HepG2 (cell line): ENCODE results near the gene GDF7. TPM values are rescaled to one million over a fixed set of nuclear protein-coding genes. Genes with fewer than 3 reads are reported as not detected.

Experiments used
- ADNP ChIP-seq: sonication (generic); formaldehyde crosslinking; IDR thresholded peaks from 2 replicates; pipeline ENCODE4 v1.4.0; 2020; ENCODE audit warnings: missing genetic modification reagents
- ARNTL ChIP-seq: sonication (generic); formaldehyde crosslinking; IDR thresholded peaks from 2 replicates; pipeline ENCODE4 v1.4.0; 2020; ENCODE audit warnings: mild to moderate bottlenecking, missing genetic modification reagents
- HHEX ChIP-seq: IDR thresholded peaks from 2 replicates; pipeline ENCODE4 v1.6.1; 2016; ENCODE audit warnings: control low read depth
- MBD4 ChIP-seq: IDR thresholded peaks from 2 replicates; pipeline ENCODE4 v1.6.1; 2012; ENCODE audit warnings: low read length, inconsistent platforms, borderline replicate concordance
- NFE2L2 ChIP-seq: fragments of 150-350 bp; IDR thresholded peaks from 2 replicates; pipeline ENCODE4 v1.6.1; 2014; ENCODE audit warnings: low read length
- NR1H2 ChIP-seq: sonication (generic); formaldehyde crosslinking; IDR thresholded peaks from 2 replicates; pipeline ENCODE4 v1.8.1; 2022; ENCODE audit warnings: low read depth, missing genetic modification reagents, borderline replicate concordance
- PHF8 ChIP-seq: sonication (generic); formaldehyde crosslinking; IDR thresholded peaks from 2 replicates; pipeline ENCODE4 v1.5.0; 2020; ENCODE audit warnings: missing genetic modification reagents
- STAG1 ChIP-seq: sonication (generic); formaldehyde crosslinking; IDR thresholded peaks from 2 replicates; pipeline ENCODE4 v1.4.0; 2020; ENCODE audit warnings: missing genetic modification reagents
- ZNF121 ChIP-seq: sonication (generic); formaldehyde crosslinking; IDR thresholded peaks from 2 replicates; pipeline ENCODE4 v1.5.0; 2020; ENCODE audit warnings: mild to moderate bottlenecking, missing genetic modification reagents
- ZNF790 ChIP-seq: sonication (generic); formaldehyde crosslinking; IDR thresholded peaks from 2 replicates; pipeline ENCODE4 v1.8.0; 2022; ENCODE audit warnings: missing genetic modification reagents, mild to moderate bottlenecking, borderline replicate concordance
- ZSCAN29 ChIP-seq: sonication (generic); formaldehyde crosslinking; conservative IDR thresholded peaks from 2 replicates; pipeline ENCODE4 v1.4.0; 2020; ENCODE audit warnings: mild to moderate bottlenecking, missing genetic modification reagents
- polyA plus RNA-seq, 8 experiments: library from polyadenylated mRNA; depleted of rRNA in 3 of 8; stranded (reverse) in 7 of 8; unstranded in 1 of 8; fragments of >200 nt; fragmentation: Illumina TruSeq in 4 of 8; extraction: Trizol in 4 of 8; gene quantifications; 2 replicates each; pipeline versions ENCODE4 v1.2.1 to v1.2.3, GENCODE V29; 2011 to 2016; ENCODE audit warnings: low read depth in 4 of 8, missing spikeins in 1 of 8, mixed read lengths in 1 of 8; ENCODE audit not compliant: insufficient read depth in 1 of 8
- total RNA-seq, 5 experiments: library from RNA; depleted of rRNA; stranded (reverse); fragments of >200 nt; fragmentation: Illumina TruSeq; extraction: Trizol; gene quantifications; 2 replicates each; pipeline ENCODE4 v1.2.3, GENCODE V29; 2016; ENCODE audit warnings: low read depth in 1 of 5
- TF ChIP-seq, protein P1 (sequence below): sonication (generic); formaldehyde crosslinking; IDR thresholded peaks from 2 replicates; pipeline ENCODE4 v1.4.0; 2020; ENCODE audit warnings: mild to moderate bottlenecking, missing genetic modification reagents
- TF ChIP-seq, protein P2 (sequence below): sonication (generic); formaldehyde crosslinking; IDR thresholded peaks from 2 replicates; pipeline ENCODE4 v1.8.1; 2023; ENCODE audit warnings: mild to moderate bottlenecking, missing genetic modification reagents
- TF ChIP-seq, protein P3 (sequence below): sonication (generic); formaldehyde crosslinking; IDR thresholded peaks from 2 replicates; pipeline ENCODE4 v1.8.0; 2022; ENCODE audit warnings: mild to moderate bottlenecking, missing genetic modification reagents; ENCODE audit not compliant: insufficient replicate concordance
- TF ChIP-seq, protein P4 (sequence below): sonication (generic); formaldehyde crosslinking; IDR thresholded peaks from 2 replicates; pipeline ENCODE4 v1.4.0; 2020; ENCODE audit warnings: missing genetic modification reagents, borderline replicate concordance

Gene GDF7
- total and polyA plus RNA-seq, 2 of the 13 experiments (the other 11 are each of a cell fraction or from before 2014, with no cell fraction given), result 1.6 to 15.0 TPM

DNA sequence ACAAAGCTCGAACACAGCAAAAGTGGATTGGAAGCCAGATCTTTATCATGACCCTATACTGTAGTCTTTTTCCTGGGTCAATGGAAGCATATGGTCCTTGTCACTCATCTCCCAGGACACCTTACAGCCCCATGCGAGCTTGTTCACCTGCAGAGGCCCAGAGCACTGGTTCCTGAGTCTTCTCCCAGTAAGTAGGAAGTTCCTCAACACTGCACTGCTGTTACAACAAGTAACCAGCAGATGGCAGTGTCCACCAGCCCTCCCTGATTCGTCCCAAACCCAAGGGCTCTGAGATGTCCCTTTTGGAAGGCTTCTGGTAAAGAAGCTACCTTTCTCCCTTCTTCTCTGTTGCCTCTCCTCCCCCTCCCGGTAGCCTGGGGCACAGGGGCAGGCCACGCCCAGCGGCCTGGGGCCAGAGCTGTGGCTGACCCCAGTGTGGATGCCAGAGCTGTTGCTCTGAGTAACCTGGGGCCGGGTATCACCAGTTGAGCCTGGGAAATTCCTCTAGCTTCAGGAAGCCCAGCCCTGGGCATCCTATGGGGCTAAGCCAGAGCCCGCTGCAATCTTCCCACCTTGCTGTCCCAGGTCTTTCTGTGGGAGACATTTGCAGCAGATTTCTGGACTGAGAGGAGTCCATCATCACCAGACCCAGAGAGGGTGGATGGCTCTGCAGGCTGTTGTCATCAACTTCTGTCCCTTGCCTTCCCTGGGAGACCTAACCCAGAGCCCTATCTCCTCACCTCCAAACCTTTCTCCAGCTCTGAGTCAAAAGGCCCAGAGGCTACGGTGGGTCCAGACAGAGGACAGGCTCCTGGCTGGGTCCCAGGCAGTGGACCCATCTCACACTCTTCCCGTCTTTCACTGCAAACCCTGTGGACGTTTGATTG lies 5.3 kb upstream of the GDF7 start (continued):
- TF ChIP-seq, protein P1, sequence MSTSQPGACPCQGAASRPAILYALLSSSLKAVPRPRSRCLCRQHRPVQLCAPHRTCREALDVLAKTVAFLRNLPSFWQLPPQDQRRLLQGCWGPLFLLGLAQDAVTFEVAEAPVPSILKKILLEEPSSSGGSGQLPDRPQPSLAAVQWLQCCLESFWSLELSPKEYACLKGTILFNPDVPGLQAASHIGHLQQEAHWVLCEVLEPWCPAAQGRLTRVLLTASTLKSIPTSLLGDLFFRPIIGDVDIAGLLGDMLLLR (CRISPR knock-in tag), result 0 out of 2 replicates have a peak, but pooled peaks have one; percentile 50
- TF ChIP-seq ZNF790 (no peak), MBD4 (no peak), PHF8 (CRISPR knock-in tag) (0 out of 2 replicates have a peak, but pooled peaks have one; percentile 19), NR1H2 (CRISPR knock-in tag) (no peak), ADNP (CRISPR knock-in tag) (peak; percentile 87), STAG1 (CRISPR knock-in tag) (peak; percentile 98), ZSCAN29 (no peak), NFE2L2 (no peak), ARNTL (no peak), ZNF121 (CRISPR knock-in tag) (no peak), HHEX (CRISPR knock-in tag) (no peak)
- TF ChIP-seq, protein P2, sequence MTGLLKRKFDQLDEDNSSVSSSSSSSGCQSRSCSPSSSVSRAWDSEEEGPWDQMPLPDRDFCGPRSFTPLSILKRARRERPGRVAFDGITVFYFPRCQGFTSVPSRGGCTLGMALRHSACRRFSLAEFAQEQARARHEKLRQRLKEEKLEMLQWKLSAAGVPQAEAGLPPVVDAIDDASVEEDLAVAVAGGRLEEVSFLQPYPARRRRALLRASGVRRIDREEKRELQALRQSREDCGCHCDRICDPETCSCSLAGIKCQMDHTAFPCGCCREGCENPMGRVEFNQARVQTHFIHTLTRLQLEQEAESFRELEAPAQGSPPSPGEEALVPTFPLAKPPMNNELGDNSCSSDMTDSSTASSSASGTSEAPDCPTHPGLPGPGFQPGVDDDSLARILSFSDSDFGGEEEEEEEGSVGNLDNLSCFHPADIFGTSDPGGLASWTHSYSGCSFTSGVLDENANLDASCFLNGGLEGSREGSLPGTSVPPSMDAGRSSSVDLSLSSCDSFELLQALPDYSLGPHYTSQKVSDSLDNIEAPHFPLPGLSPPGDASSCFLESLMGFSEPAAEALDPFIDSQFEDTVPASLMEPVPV (CRISPR knock-in tag), result no peak
- TF ChIP-seq, protein P3, sequence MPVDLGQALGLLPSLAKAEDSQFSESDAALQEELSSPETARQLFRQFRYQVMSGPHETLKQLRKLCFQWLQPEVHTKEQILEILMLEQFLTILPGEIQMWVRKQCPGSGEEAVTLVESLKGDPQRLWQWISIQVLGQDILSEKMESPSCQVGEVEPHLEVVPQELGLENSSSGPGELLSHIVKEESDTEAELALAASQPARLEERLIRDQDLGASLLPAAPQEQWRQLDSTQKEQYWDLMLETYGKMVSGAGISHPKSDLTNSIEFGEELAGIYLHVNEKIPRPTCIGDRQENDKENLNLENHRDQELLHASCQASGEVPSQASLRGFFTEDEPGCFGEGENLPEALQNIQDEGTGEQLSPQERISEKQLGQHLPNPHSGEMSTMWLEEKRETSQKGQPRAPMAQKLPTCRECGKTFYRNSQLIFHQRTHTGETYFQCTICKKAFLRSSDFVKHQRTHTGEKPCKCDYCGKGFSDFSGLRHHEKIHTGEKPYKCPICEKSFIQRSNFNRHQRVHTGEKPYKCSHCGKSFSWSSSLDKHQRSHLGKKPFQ (CRISPR knock-in tag), result no peak
- TF ChIP-seq, protein P4, sequence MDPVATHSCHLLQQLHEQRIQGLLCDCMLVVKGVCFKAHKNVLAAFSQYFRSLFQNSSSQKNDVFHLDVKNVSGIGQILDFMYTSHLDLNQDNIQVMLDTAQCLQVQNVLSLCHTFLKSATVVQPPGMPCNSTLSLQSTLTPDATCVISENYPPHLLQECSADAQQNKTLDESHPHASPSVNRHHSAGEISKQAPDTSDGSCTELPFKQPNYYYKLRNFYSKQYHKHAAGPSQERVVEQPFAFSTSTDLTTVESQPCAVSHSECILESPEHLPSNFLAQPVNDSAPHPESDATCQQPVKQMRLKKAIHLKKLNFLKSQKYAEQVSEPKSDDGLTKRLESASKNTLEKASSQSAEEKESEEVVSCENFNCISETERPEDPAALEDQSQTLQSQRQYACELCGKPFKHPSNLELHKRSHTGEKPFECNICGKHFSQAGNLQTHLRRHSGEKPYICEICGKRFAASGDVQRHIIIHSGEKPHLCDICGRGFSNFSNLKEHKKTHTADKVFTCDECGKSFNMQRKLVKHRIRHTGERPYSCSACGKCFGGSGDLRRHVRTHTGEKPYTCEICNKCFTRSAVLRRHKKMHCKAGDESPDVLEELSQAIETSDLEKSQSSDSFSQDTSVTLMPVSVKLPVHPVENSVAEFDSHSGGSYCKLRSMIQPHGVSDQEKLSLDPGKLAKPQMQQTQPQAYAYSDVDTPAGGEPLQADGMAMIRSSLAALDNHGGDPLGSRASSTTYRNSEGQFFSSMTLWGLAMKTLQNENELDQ (CRISPR knock-in tag), result peak; percentile 75; the same call in 1 of the 2 replicates
